ENCODE results near the gene HES3. TPM values are rescaled to one million over a fixed set of nuclear protein-coding genes. Genes with fewer than 3 reads are reported as not detected.
A peak's percentile ranks its signal among the peaks of the same experiment; 100 is the strongest.

HES3 gene, protein sequence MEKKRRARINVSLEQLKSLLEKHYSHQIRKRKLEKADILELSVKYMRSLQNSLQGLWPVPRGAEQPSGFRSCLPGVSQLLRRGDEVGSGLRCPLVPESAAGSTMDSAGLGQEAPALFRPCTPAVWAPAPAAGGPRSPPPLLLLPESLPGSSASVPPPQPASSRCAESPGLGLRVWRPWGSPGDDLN
- polyA plus RNA-seq (2012; ENCODE audit: low read depth, missing spikeins) = not detected

DNA sequence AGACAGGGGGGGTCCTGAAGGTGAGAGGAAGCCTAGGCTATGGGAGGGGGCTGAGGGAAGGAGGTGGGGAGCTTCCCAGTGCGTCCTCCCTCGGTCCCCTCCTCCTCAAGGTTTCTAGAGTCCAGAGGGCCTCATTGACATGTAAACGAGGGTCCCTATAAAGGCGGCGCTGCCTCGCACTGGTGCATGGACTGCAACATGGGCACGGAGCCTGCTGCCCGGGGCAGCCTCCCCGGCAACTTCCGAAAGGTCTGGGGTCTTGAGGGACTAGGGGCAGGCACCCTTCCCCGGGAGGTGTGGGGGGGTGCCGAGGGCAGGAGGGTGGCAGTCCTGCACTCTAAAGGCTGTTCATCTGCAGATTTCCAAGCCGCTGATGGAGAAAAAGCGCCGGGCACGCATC, at the start of gene HES3:
Gene HES3, plus strand, starts transcription at position 187 of the 400 bp plus-strand sequence. Its CDS starts 187 bp downstream, at position 374.
- no peak for TF ChIP-seq POLR2AphosphoS5 (IDR thresholded peaks at IDR 0.05; ENCODE audit: low read depth, low read length)
- no peak for TF ChIP-seq TAF1 (IDR thresholded peaks at IDR 0.05; ENCODE audit: low read depth, low read length)
- no peak for TF ChIP-seq SPI1 (IDR thresholded peaks at IDR 0.05; ENCODE audit: low read depth, low read length)
- TF ChIP-seq PAX5 (IDR thresholded peaks at IDR 0.05; ENCODE audit: insufficient read depth, low read length, severe bottlenecking) = no peak
- no peak for TF ChIP-seq POU2F2 (IDR thresholded peaks at IDR 0.05; ENCODE audit: low read depth, low read length)
- no peak for TF ChIP-seq POLR2A (IDR thresholded peaks at IDR 0.05; ENCODE audit: low read depth, low read length)
- DNase-seq (ENCODE audit: insufficient read length, low spot score) = no peak
- FAIRE-seq = no peak

DNA sequence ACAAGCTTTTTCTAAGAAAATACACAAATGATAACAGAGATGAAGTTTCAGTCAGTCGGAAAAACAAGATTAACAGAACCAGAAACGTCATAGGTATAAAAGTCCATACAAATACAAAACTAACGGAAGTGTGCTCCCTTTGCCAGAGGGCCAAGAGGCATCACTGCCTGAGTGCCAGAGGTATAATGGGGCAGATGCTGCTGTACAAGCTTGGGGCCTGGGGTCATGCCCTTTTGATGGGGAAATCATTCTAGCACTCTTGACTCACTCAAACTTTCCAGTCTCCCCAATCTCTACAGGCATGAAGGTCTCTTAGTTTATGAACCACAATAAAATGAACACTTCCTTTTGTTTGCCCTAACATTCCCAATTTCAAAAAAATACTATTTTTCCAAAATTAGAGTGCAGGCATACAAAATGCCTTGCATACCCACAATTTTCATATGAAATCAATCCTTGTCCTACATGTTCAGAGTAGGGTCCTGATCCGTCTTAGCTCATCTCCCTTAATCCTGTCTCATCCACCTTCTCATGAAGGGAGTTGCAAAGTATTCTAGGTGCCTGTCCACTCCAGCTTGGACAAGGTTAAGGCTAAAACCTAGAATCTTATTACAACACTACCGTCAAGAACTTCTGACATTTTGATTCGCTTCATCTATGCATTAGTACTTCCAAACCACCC, 46.1 kb upstream of the HES3 start:
- no peak for FAIRE-seq
- DNase-seq (ENCODE audit: insufficient read length, low spot score) = no peak
- TF ChIP-seq POLR2A (IDR thresholded peaks at IDR 0.05; ENCODE audit: low read depth, low read length) = no peak
- no peak for TF ChIP-seq SPI1 (IDR thresholded peaks at IDR 0.05; ENCODE audit: low read depth, low read length)
- no peak for TF ChIP-seq POU2F2 (IDR thresholded peaks at IDR 0.05; ENCODE audit: low read depth, low read length)
- TF ChIP-seq PAX5 (IDR thresholded peaks at IDR 0.05; ENCODE audit: insufficient read depth, low read length, severe bottlenecking) = no peak
- no peak for TF ChIP-seq POLR2AphosphoS5 (IDR thresholded peaks at IDR 0.05; ENCODE audit: low read depth, low read length)
- no peak for TF ChIP-seq TAF1 (IDR thresholded peaks at IDR 0.05; ENCODE audit: low read depth, low read length)

DNA sequence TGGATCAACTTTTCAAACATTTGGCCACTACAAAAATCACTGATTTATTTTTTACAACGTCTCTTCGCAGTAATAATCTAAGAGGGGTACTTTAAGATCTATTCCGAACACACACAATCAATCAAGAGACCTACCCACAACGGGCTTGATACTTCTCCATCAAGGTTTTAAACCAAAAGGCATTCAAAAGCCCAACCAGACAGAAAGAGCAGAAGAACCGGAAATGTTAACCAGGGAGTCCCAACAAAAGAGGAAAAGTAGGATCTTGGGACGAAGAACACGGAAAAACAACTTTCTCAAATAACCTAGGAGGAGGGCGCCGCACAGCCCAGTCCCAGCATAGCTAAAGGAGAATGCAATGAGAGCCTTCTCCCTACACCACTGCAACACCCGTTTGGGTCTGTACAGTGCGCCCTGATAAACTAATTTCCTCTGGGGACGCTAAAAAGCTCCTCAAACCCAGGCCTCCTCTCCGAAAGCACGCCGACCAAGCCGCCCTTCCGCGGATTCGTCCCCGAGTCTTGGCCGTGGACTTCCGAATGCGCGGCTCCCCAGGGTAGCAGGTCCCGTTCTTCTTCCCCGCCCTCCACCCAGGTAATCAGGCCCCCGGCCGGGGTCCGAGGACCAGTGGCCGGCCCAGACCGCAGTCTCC, 45.2 kb upstream of the HES3 start:
- DNase-seq (ENCODE audit: insufficient read length, low spot score) = no peak
- TF ChIP-seq POU2F2 (IDR thresholded peaks at IDR 0.05; ENCODE audit: low read depth, low read length) (no peak), PAX5 (IDR thresholded peaks at IDR 0.05; ENCODE audit: insufficient read depth, low read length, severe bottlenecking) (no peak), TAF1 (IDR thresholded peaks at IDR 0.05; ENCODE audit: low read depth, low read length) (no peak), POLR2A (IDR thresholded peaks at IDR 0.05; ENCODE audit: low read depth, low read length) (no peak), POLR2AphosphoS5 (IDR thresholded peaks at IDR 0.05; ENCODE audit: low read depth, low read length) (no peak), SPI1 (IDR thresholded peaks at IDR 0.05; ENCODE audit: low read depth, low read length) (no peak)
- no peak for FAIRE-seq

DNA sequence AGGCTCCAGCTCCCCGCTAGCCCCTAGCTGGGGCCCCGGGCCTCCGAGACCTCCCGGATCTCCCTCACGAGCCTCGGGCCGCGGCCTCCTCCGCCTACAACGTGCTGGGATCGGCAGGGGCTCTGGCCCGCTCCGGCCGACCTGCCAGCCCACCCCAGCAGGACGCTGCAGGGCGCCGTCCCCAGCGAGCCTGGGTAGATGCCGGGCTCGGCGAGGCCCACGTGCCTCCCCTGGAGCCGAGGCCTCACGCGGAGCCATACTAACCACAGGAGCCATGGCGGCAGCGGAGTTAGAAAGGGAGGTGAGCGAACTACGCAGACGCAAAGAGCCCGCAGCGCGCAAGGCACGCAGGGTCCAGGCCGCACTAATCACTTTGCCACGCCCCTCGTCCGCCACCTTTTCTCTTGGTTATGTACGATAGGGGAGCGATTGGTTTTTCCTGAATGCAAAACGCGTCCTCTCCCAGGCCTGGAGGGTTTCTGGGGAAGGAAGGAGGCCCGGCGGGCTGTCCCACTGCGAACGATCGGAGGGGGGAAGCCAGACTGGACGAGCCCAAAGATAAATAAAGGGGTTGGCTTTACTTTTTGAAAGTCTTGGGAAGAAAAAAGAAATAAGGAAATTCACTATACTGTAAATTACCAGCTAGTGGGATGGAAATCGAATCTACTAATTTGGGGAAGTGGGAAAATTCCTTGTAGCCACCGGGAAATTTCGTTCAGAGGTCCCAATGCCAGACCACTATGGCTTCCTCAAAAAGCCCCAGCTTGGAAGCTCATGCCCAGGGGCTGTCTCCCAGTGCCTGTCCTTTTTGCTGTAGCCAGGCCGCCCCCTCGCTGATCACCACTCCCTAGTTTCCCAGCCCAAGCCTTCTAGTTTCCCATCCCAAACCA, 44.4 kb upstream of the HES3 start, which contains the start of gene RPL22:
Gene RPL22, minus strand, starts transcription at position 298 of the 890 bp plus-strand sequence. Its CDS starts 22 bp downstream, at position 276.
- TF ChIP-seq POLR2A (IDR thresholded peaks at IDR 0.05; ENCODE audit: low read depth, low read length) (peak; percentile 85), POU2F2 (IDR thresholded peaks at IDR 0.05; ENCODE audit: low read depth, low read length) (peak; percentile 97), PAX5 (IDR thresholded peaks at IDR 0.05; ENCODE audit: insufficient read depth, low read length, severe bottlenecking) (no peak), SPI1 (IDR thresholded peaks at IDR 0.05; ENCODE audit: low read depth, low read length) (peak; percentile 62), POLR2AphosphoS5 (IDR thresholded peaks at IDR 0.05; ENCODE audit: low read depth, low read length) (peak; percentile 89), TAF1 (IDR thresholded peaks at IDR 0.05; ENCODE audit: low read depth, low read length) (peak; percentile 97)
- peak; percentile 96 for FAIRE-seq
- peak; percentile 88 for DNase-seq (ENCODE audit: insufficient read length, low spot score)

DNA sequence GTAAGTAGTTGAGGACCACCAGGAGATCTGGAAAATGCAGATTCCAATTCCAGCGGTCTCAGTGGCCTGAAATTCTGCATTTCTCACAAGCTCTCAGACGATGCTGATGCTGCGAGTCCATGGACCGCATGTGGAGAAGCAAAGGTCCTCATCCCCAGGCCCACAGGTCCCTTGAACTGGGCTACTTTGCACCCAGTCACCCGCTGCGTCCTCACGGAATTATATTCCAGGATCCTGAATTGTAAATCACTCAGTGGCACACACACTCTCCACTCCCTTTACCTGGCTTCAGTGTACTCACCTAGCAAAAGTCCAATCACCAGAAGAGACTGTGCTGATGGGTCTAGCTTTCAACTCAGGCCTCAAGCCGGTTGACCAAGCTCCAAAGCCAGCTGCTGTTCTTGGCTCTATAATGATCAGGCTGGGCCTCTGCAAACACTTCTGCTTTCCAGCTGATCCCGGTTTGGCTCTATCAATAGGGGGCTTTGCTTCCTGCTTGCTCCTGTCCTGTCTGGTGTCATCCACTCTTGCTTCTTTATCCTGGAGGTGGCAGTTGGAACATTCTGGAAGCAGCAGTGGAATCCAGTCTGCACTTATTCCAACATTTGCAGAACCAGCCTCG, 43.7 kb upstream of the HES3 start:
- no peak for FAIRE-seq
- no peak for DNase-seq (ENCODE audit: insufficient read length, low spot score)

DNA sequence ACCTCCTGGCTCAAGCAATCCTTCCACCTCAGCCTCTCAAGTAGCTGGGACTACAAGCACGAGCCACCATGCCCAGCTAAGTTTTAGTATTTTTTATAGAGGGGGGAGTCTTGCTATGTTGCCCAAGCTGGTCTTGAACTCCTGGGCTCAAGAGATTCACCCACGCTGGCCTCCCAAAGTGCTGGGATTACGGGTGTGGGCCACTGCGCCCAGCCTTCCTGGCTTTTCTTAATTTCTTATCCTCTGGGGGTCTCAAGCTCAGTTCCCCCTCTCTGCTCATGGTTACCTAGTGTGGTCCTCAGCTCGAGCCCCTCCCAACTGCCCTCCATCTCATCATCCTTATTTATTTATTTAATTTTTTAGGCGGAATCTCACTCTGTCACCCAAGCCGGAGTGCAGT, 41.7 kb upstream of the HES3 start:
- no peak for DNase-seq (ENCODE audit: insufficient read length, low spot score)
- no peak for TF ChIP-seq SPI1 (IDR thresholded peaks at IDR 0.05; ENCODE audit: low read depth, low read length)
- TF ChIP-seq POU2F2 (IDR thresholded peaks at IDR 0.05; ENCODE audit: low read depth, low read length) = no peak
- no peak for TF ChIP-seq POLR2A (IDR thresholded peaks at IDR 0.05; ENCODE audit: low read depth, low read length)
- no peak for TF ChIP-seq PAX5 (IDR thresholded peaks at IDR 0.05; ENCODE audit: insufficient read depth, low read length, severe bottlenecking)
- TF ChIP-seq POLR2AphosphoS5 (IDR thresholded peaks at IDR 0.05; ENCODE audit: low read depth, low read length) = no peak
- no peak for TF ChIP-seq TAF1 (IDR thresholded peaks at IDR 0.05; ENCODE audit: low read depth, low read length)
- FAIRE-seq = no peak

More for the DNA sequence above, 43.7 kb upstream of the HES3 start:
- TF ChIP-seq POLR2A (IDR thresholded peaks at IDR 0.05; ENCODE audit: low read depth, low read length) = no peak
- no peak for TF ChIP-seq TAF1 (IDR thresholded peaks at IDR 0.05; ENCODE audit: low read depth, low read length)

DNA sequence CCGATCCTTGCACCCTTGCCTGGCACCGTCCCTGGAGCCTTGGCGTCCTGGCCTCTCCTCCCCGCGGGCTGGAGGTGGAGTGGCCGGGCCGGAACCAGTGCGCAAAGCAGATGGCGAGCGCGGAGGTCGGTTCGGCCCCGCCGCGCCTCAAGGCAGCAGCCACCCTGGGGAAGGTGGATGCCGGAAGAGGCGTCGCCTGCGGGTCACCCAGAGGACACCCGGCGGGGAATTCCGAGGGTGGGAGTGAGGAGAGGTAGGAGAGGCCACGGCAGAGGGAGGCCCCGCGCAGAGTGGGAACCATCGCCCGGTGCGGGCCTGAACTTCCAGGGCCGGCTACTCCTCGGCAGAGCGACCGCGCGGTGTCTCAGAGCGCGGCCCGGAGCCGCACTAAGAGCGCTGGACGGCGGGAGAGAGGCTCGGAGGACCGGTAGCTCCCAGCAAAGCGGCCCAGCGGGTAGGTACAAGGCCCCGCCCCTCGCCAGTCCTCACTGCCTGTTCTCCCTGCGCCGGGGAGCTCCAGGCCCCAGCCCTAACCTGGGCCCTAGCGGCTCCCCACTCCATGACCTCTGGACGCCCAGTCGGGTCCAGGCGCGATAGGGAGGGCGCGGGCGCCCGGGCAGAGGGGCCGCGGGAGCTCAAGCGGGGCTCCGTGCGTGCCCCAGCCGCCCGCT, 38.0 kb upstream of the HES3 start, which contains the start of gene RNF207:
Gene RNF207, plus strand, starts transcription at position 271 of the 671 bp plus-strand sequence. CDS start 417 bp downstream, outside the sequence.
- DNase-seq (ENCODE audit: insufficient read length, low spot score) (peak; percentile 86), FAIRE-seq (peak; percentile 89)

DNA sequence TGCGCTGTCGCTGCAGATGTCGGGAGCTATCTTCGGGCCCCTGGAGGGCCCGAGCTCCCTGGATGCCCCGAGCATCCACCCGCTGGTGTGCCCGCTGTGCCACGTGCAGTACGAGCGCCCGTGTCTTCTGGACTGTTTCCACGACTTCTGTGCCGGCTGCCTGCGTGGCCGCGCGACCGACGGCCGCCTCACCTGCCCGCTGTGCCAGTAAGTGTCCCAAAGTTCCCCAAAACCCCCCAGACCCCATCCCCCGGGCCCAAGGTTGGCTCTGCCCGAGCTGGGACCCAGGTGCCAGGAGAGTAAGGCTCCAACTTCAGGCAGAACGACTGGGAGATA, 37.5 kb upstream of the HES3 start:
- no peak for DNase-seq (ENCODE audit: insufficient read length, low spot score)
- TF ChIP-seq PAX5 (IDR thresholded peaks at IDR 0.05; ENCODE audit: insufficient read depth, low read length, severe bottlenecking) = no peak
- no peak for TF ChIP-seq POU2F2 (IDR thresholded peaks at IDR 0.05; ENCODE audit: low read depth, low read length)
- TF ChIP-seq POLR2A (IDR thresholded peaks at IDR 0.05; ENCODE audit: low read depth, low read length) = no peak
- TF ChIP-seq SPI1 (IDR thresholded peaks at IDR 0.05; ENCODE audit: low read depth, low read length) = no peak
- TF ChIP-seq POLR2AphosphoS5 (IDR thresholded peaks at IDR 0.05; ENCODE audit: low read depth, low read length) = no peak
- FAIRE-seq = no peak

More for the DNA sequence above, 38.0 kb upstream of the HES3 start, which contains the start of gene RNF207:
- TF ChIP-seq POU2F2 (IDR thresholded peaks at IDR 0.05; ENCODE audit: low read depth, low read length) (no peak), TAF1 (IDR thresholded peaks at IDR 0.05; ENCODE audit: low read depth, low read length) (peak; percentile 47; the same call in 1 of the 2 replicates), PAX5 (IDR thresholded peaks at IDR 0.05; ENCODE audit: insufficient read depth, low read length, severe bottlenecking) (no peak), POLR2A (IDR thresholded peaks at IDR 0.05; ENCODE audit: low read depth, low read length) (peak; percentile 69), SPI1 (IDR thresholded peaks at IDR 0.05; ENCODE audit: low read depth, low read length) (no peak), POLR2AphosphoS5 (IDR thresholded peaks at IDR 0.05; ENCODE audit: low read depth, low read length) (peak; percentile 58)

Data from GM12891 (cell line).